Effector memory CD8-positive, alpha-beta T cell (primary cell): ENCODE data around the gene SEMA3E.

Source experiments
- ATAC-seq: fragments of 150-1000 bp; cut with Tn5 transposase; replicated peaks from 2 replicates; pipeline ENCODE4 v1.10.0; 2021; ENCODE audit warnings: mild to moderate bottlenecking, moderate library complexity
- DNase-seq, 3 experiments: peaks; one replicate each; pipeline ENCODE4 v3.0.0; 2021
- H3K27ac Mint-ChIP-seq, 2 donors: one replicate each; pipeline ENCODE4 v1.8.0; 2022; ENCODE audit warnings: mild to moderate bottlenecking in 2 of 2, mixed read lengths in 2 of 2, moderate library complexity in 2 of 2
- H3K27me3 Mint-ChIP-seq, 2 donors: one replicate each; pipeline ENCODE4 v1.8.0; 2022; ENCODE audit warnings: mixed read lengths in 2 of 2
- H3K36me3 Mint-ChIP-seq: one replicate; pipeline ENCODE4 v1.8.0; 2022; ENCODE audit warnings: mild to moderate bottlenecking, moderate library complexity, mixed read lengths; ENCODE audit not compliant: insufficient read depth
- H3K4me1 Mint-ChIP-seq, 2 donors: one replicate each; pipeline ENCODE4 v1.8.0; 2022; ENCODE audit warnings: low read depth in 2 of 2, mixed read lengths in 2 of 2
- H3K4me3 Mint-ChIP-seq, 2 donors: one replicate each; pipeline ENCODE4 v1.8.0; 2022; ENCODE audit warnings: mild to moderate bottlenecking in 2 of 2, mixed read lengths in 2 of 2, moderate library complexity in 2 of 2
- H3K9me3 Mint-ChIP-seq, 2 donors: one replicate each; pipeline ENCODE4 v1.8.0; 2022; ENCODE audit warnings: mixed read lengths in 2 of 2

The SEMA3E gene

GRCh38 chr7:83663131-83663530 lies 14.2 kb upstream of the SEMA3E start:
- Mint-ChIP-seq H3K4me1 (no peaks in the 10 kb centered on the region), H3K4me3 (no peak overlapping the region), H3K27ac (no peak overlapping the region), H3K27me3 (no peaks in the 10 kb centered on the region), H3K9me3 (peaks cover 12 to 30% of the 10 kb centered on the region in 2 donors), H3K36me3 (no peaks in the 10 kb centered on the region)
- ATAC-seq, result no peak
- no peak for DNase-seq

- no peak for DNase-seq
These were observed 9.2 kb upstream of the SEMA3E start for GRCh38 chr7:83658126-83658525.

GRCh38 chr7:83655951-83656556 lies 7.1 kb upstream of the SEMA3E start:
- no peak overlapping the region for H3K4me3 Mint-ChIP-seq
- DNase-seq (no peak), ATAC-seq (no peak)
- peaks cover 4 to 17% of the 10 kb centered on the region in 2 donors for H3K9me3 Mint-ChIP-seq
- H3K36me3 Mint-ChIP-seq, result no peaks in the 10 kb centered on the region
- H3K4me1 Mint-ChIP-seq, result no peaks in the 10 kb centered on the region
- H3K27ac Mint-ChIP-seq, result no peak overlapping the region
- H3K27me3 Mint-ChIP-seq, result no peaks in the 10 kb centered on the region

More at GRCh38 chr7:83658126-83658525, 9.2 kb upstream of the SEMA3E start:
- H3K9me3 Mint-ChIP-seq, result peaks cover 8 to 24% of the 10 kb centered on the region in 2 donors
- no peak for ATAC-seq
- no peak overlapping the region for H3K4me3 Mint-ChIP-seq
- H3K27me3 Mint-ChIP-seq, result no peaks in the 10 kb centered on the region
- H3K27ac Mint-ChIP-seq, result no peak overlapping the region
- H3K36me3 Mint-ChIP-seq, result no peaks in the 10 kb centered on the region
- H3K4me1 Mint-ChIP-seq, result no peaks in the 10 kb centered on the region

- ATAC-seq (no peak), DNase-seq (no peak)
- Mint-ChIP-seq H3K27me3 (no peaks in the 10 kb centered on the region), H3K36me3 (no peaks in the 10 kb centered on the region), H3K9me3 (peaks cover 7% of the 10 kb centered on the region in 2 donors), H3K27ac (no peak overlapping the region), H3K4me3 (no peak overlapping the region), H3K4me1 (no peaks in the 10 kb centered on the region)
These were observed 3.5 kb upstream of the SEMA3E start for GRCh38 chr7:83652481-83652880.

- Mint-ChIP-seq H3K27me3 (no peaks in the 10 kb centered on the region), H3K4me3 (no peak overlapping the region), H3K27ac (no peak overlapping the region), H3K9me3 (peaks cover 7 to 10% of the 10 kb centered on the region in 2 donors), H3K4me1 (no peaks in the 10 kb centered on the region), H3K36me3 (no peaks in the 10 kb centered on the region)
- DNase-seq (no peak), ATAC-seq (no peak)
These were observed 762 bp upstream of the SEMA3E start for GRCh38 chr7:83649701-83650100.

GRCh38 chr7:83646027-83646426 lies 2.9 kb downstream of the SEMA3E start:
- Mint-ChIP-seq H3K4me3 (no peak overlapping the region), H3K27me3 (no peaks in the 10 kb centered on the region), H3K4me1 (no peaks in the 10 kb centered on the region), H3K27ac (no peak overlapping the region), H3K36me3 (no peaks in the 10 kb centered on the region), H3K9me3 (peaks cover 4 to 10% of the 10 kb centered on the region in 2 donors)
- DNase-seq (no peak), ATAC-seq (no peak)

- Mint-ChIP-seq H3K9me3 (peaks cover 0 to 10% of the 10 kb centered on the region in 2 donors), H3K36me3 (no peaks in the 10 kb centered on the region), H3K4me1 (no peaks in the 10 kb centered on the region), H3K27ac (no peak overlapping the region), H3K27me3 (no peaks in the 10 kb centered on the region), H3K4me3 (no peak overlapping the region)
- DNase-seq (no peak), ATAC-seq (no peak)
These were observed 5.2 kb downstream of the SEMA3E start for GRCh38 chr7:83643739-83644138.

GRCh38 chr7:83643012-83643411 lies 5.9 kb downstream of the SEMA3E start:
- Mint-ChIP-seq H3K27ac (no peak overlapping the region), H3K9me3 (peaks cover 0 to 11% of the 10 kb centered on the region in 2 donors), H3K36me3 (no peaks in the 10 kb centered on the region), H3K4me1 (no peaks in the 10 kb centered on the region), H3K4me3 (no peak overlapping the region), H3K27me3 (no peaks in the 10 kb centered on the region)
- ATAC-seq (no peak), DNase-seq (no peak)

- H3K4me1 Mint-ChIP-seq, result no peaks in the 10 kb centered on the region
- H3K36me3 Mint-ChIP-seq, result no peaks in the 10 kb centered on the region
- peaks cover 0 to 9% of the 10 kb centered on the region in 2 donors for H3K9me3 Mint-ChIP-seq
- no peak for DNase-seq
- no peak overlapping the region for H3K27ac Mint-ChIP-seq
- no peak for ATAC-seq
- no peak overlapping the region for H3K4me3 Mint-ChIP-seq
- H3K27me3 Mint-ChIP-seq, result no peaks in the 10 kb centered on the region
These were observed 8.0 kb downstream of the SEMA3E start for GRCh38 chr7:83640731-83641537.

GRCh38 chr7:83640240-83640639 lies 8.7 kb downstream of the SEMA3E start:
- no peak for DNase-seq
- ATAC-seq, result no peak
- no peaks in the 10 kb centered on the region for H3K4me1 Mint-ChIP-seq
- peaks cover 0 to 9% of the 10 kb centered on the region in 2 donors for H3K9me3 Mint-ChIP-seq
- H3K36me3 Mint-ChIP-seq, result no peaks in the 10 kb centered on the region
- H3K4me3 Mint-ChIP-seq, result no peak overlapping the region
- no peaks in the 10 kb centered on the region for H3K27me3 Mint-ChIP-seq
- no peak overlapping the region for H3K27ac Mint-ChIP-seq

- peaks cover 3 to 7% of the 10 kb centered on the region in 2 donors for H3K9me3 Mint-ChIP-seq
- H3K27me3 Mint-ChIP-seq, result no peaks in the 10 kb centered on the region
- DNase-seq, result no peak
These were observed 15.4 kb downstream of the SEMA3E start for GRCh38 chr7:83633516-83633915.

GRCh38 chr7:83629117-83629880 lies 19.6 kb downstream of the SEMA3E start:
- H3K27ac Mint-ChIP-seq, result no peak overlapping the region
- no peaks in the 10 kb centered on the region for H3K27me3 Mint-ChIP-seq
- H3K9me3 Mint-ChIP-seq, result peaks cover 7 to 18% of the 10 kb centered on the region in 2 donors
- no peak for DNase-seq
- no peaks in the 10 kb centered on the region for H3K36me3 Mint-ChIP-seq
- H3K4me3 Mint-ChIP-seq, result no peak overlapping the region
- H3K4me1 Mint-ChIP-seq, result no peaks in the 10 kb centered on the region
- no peak for ATAC-seq

More at GRCh38 chr7:83633516-83633915, 15.4 kb downstream of the SEMA3E start:
- Mint-ChIP-seq H3K4me3 (no peak overlapping the region), H3K36me3 (no peaks in the 10 kb centered on the region), H3K27ac (no peak overlapping the region), H3K4me1 (no peaks in the 10 kb centered on the region)
- ATAC-seq, result no peak

- Mint-ChIP-seq H3K27me3 (no peaks in the 10 kb centered on the region), H3K36me3 (no peaks in the 10 kb centered on the region), H3K9me3 (peaks cover 7 to 10% of the 10 kb centered on the region in 2 donors), H3K4me1 (no peaks in the 10 kb centered on the region), H3K27ac (no peak overlapping the region), H3K4me3 (no peak overlapping the region)
- DNase-seq (no peak), ATAC-seq (no peak)
These were observed 31.1 kb downstream of the SEMA3E start for GRCh38 chr7:83617858-83618257.
